ENCODE measurements around the gene LIPG.

GRCh38 chr18:49638891-49639557, 77.2 kb downstream of the LIPG start:
- no peak for TF ChIP-seq CTCF (IDR thresholded peaks at IDR 0.05 in 8 of 11, conservative IDR thresholded peaks at IDR 0.05 in 3 of 11)
- no peak for TF ChIP-seq POLR2A (IDR thresholded peaks at IDR 0.05)
